ENCODE results near the gene INSYN2A.

GRCh38 chr10:127153181-127153580 lies 43.2 kb downstream of the INSYN2A start:
- TF ChIP-seq EZH2phosphoT487 (IDR thresholded peaks at IDR 0.05; ENCODE audit: insufficient read depth, low read depth) (no peak), EZH2 (IDR thresholded peaks at IDR 0.05; ENCODE audit: insufficient read depth, poor library complexity, severe bottlenecking) (no peak)
